Gastroesophageal sphincter (tissue), 4 donors: ENCODE measurements around the gene UNC13C. TPM values are rescaled to one million over a fixed set of nuclear protein-coding genes. Genes with fewer than 3 reads are reported as not detected.

Experiments used
- ATAC-seq: fragments of 150-250 bp; one replicate; pipeline ENCODE4 v1.9.1; 2016; ENCODE audit warnings: mild to moderate bottlenecking, moderate library complexity
- H3K27ac ChIP-seq, 4 donors: fragments of 200-600 bp; sonication (generic) in 3 of 4; 1 replicate in 3 of 4; 2 replicates in 1 of 4; pipeline ENCODE4 v1.5.1; 2016 to 2019
- H3K27me3 ChIP-seq: fragments of 200-600 bp; sonication (generic); one replicate; pipeline ENCODE4 v1.5.1; 2019
- H3K36me3 ChIP-seq, 2 donors: fragments of 200-600 bp; sonication (generic); one replicate each; pipeline ENCODE4 v1.5.1; 2019; ENCODE audit warnings: control low read depth in 1 of 2
- H3K4me1 ChIP-seq, 3 donors: fragments of 200-600 bp; sonication (generic); 1 replicate in 2 of 3; 2 replicates in 1 of 3; pipeline ENCODE4 v1.5.1; 2016 to 2019; ENCODE audit warnings: control low read depth in 2 of 3
- H3K4me3 ChIP-seq, 2 donors: fragments of 200-600 bp; sonication (generic); one replicate each; pipeline ENCODE4 v1.5.1; 2019; ENCODE audit warnings: mild to moderate bottlenecking in 1 of 2, moderate library complexity in 1 of 2
- H3K9me3 ChIP-seq, 3 donors: fragments of 200-600 bp; sonication (generic); one replicate each; pipeline ENCODE4 v1.5.1; 2017 to 2019; ENCODE audit warnings: control low read depth in 2 of 3
- EP300 ChIP-seq: sonication (generic); formaldehyde crosslinking; IDR thresholded peaks from one replicate; pipeline ENCODE4 v1.6.1; 2017; ENCODE audit warnings: antibody characterized with exemption, mild to moderate bottlenecking
- POLR2A ChIP-seq, 2 donors: fragments of 450-650 bp; IDR thresholded peaks; one replicate each; pipeline ENCODE4 v1.6.1; 2017; ENCODE audit warnings: antibody characterized with exemption in 2 of 2, mild to moderate bottlenecking in 2 of 2, moderate library complexity in 1 of 2
- POLR2AphosphoS5 ChIP-seq: sonication (generic); formaldehyde crosslinking; IDR thresholded peaks from one replicate; pipeline ENCODE4 v1.6.1; 2017; ENCODE audit warnings: antibody characterized with exemption
- WGBS, 2 donors: methylation state at CpG; one replicate each; pipeline ENCODE4 v1.1.5; 2018; ENCODE audit warnings: low coverage in 1 of 2; 5-methylcytosine and 5-hydroxymethylcytosine counted together
- total RNA-seq, 4 donors: library from RNA; depleted of rRNA; stranded (reverse); fragments of >200 nt; gene quantifications; one replicate each; pipeline ENCODE4 v1.1.0, GENCODE V29; 2016
- TF ChIP-seq, protein P1 (sequence below), 4 experiments: fragments of 200-600 bp in 2 of 4; fragments of 450-650 bp in 2 of 4; sonication (generic) in 1 of 4; IDR thresholded peaks; one replicate each; pipeline ENCODE4 v1.5.1; 2017 to 2019; ENCODE audit warnings: antibody characterized with exemption in 4 of 4, mild to moderate bottlenecking in 2 of 4, moderate library complexity in 2 of 4

UNC13C gene
- total RNA-seq, 4 donors from 2014 or later = 0.89 to 13.9 (median 2.1) TPM

DNA sequence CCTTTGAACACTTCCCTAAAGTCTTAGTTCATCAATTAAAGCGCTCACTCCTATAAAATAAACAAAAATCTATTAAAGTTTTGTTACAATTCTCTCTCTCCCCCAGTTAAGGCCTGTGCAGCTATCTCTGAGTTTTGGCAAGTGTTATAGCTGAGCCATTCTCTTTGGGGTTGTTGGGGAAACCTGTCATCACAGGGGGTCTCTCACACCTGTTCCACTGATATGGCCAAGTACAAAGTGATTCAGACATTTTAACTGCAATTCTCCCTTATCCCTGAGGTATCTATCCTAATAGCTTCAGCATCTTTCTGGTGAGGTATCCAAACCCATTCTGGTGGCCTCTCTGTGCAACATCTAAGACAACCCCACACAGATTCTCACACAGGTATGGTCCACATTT is 116.4 kb downstream of the UNC13C start:
- Histone ChIP-seq H3K4me1 (no peaks in the 10 kb centered on the region), H3K27me3 (no peaks in the 10 kb centered on the region), H3K27ac (no peak overlapping the region), H3K9me3 (peaks cover 0 to 7% (median 0%) of the 10 kb centered on the region in 3 donors), H3K36me3 (no peaks in the 10 kb centered on the region), H3K4me3 (no peak overlapping the region)
- ATAC-seq = no peak
- no peak for TF ChIP-seq POLR2AphosphoS5
- TF ChIP-seq, protein P1, sequence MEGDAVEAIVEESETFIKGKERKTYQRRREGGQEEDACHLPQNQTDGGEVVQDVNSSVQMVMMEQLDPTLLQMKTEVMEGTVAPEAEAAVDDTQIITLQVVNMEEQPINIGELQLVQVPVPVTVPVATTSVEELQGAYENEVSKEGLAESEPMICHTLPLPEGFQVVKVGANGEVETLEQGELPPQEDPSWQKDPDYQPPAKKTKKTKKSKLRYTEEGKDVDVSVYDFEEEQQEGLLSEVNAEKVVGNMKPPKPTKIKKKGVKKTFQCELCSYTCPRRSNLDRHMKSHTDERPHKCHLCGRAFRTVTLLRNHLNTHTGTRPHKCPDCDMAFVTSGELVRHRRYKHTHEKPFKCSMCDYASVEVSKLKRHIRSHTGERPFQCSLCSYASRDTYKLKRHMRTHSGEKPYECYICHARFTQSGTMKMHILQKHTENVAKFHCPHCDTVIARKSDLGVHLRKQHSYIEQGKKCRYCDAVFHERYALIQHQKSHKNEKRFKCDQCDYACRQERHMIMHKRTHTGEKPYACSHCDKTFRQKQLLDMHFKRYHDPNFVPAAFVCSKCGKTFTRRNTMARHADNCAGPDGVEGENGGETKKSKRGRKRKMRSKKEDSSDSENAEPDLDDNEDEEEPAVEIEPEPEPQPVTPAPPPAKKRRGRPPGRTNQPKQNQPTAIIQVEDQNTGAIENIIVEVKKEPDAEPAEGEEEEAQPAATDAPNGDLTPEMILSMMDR (IDR thresholded peaks at IDR 0.05) = no peak
- TF ChIP-seq POLR2A (IDR thresholded peaks at IDR 0.05) = no peak
- no peak for TF ChIP-seq EP300
- 71 to 78% methylated on average over 1 of the region's 1 CpG for WGBS, 2 donors

DNA sequence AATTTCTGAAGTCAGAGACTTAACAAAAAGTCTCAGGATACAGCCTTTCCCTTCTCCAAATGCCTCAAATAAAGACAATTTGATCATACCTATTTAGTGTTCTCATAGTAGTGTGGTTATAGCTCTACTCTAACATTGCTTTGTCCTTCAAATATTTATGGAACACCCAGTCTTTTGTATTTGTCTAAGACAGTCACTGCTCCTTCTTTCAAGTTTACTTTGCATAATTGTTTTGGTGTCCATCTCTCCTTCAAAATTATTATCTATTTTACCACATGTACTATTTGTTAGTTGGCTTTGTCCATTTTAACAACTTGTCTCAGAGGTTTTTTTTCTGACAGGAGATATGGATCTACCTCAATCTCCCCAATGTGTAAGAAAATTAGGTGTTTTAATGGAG is 118.8 kb downstream of the UNC13C start:
- Histone ChIP-seq H3K36me3 (no peaks in the 10 kb centered on the region), H3K27me3 (no peaks in the 10 kb centered on the region), H3K9me3 (peaks cover 0 to 7% (median 0%) of the 10 kb centered on the region in 3 donors), H3K27ac (no peak overlapping the region), H3K4me3 (no peak overlapping the region), H3K4me1 (no peaks in the 10 kb centered on the region)
- ATAC-seq = no peak
- TF ChIP-seq, protein P1 (IDR thresholded peaks at IDR 0.05) = no peak
- TF ChIP-seq POLR2A (IDR thresholded peaks at IDR 0.05) = no peak
- TF ChIP-seq POLR2AphosphoS5 = no peak
- TF ChIP-seq EP300 = no peak

DNA sequence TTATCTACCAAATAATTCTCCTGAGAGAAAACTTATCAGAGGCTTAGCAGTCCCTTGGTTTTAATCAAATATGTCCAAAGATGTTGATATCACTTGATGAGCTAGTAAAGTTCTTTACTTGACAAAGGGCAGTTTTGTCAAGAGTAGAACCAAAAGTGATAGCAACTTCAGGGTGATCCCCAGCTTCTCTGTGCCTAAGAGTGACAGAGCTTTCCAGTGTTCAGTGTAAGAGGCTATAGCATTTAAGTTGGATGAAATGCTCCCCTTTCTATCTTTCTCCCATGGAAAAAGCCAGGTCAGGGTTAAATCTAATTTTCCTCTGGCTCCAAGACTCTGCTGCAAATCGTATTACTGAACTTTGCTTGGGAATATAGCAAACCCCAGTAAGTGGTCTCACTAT is 120.8 kb downstream of the UNC13C start:
- WGBS, 2 donors = 13 to 24% methylated on average over 1 of the region's 1 CpG
- no peaks in the 10 kb centered on the region for H3K36me3 ChIP-seq
- H3K4me1 ChIP-seq = no peaks in the 10 kb centered on the region
- ATAC-seq = no peak
- H3K27ac ChIP-seq = no peak overlapping the region
- H3K27me3 ChIP-seq = no peaks in the 10 kb centered on the region
- no peak overlapping the region for H3K4me3 ChIP-seq
- TF ChIP-seq POLR2AphosphoS5 (no peak), POLR2A (IDR thresholded peaks at IDR 0.05) (no peak), EP300 (no peak)
- TF ChIP-seq, protein P1 (IDR thresholded peaks at IDR 0.05) = no peak
- peaks cover 0 to 7% (median 0%) of the 10 kb centered on the region in 3 donors for H3K9me3 ChIP-seq

DNA sequence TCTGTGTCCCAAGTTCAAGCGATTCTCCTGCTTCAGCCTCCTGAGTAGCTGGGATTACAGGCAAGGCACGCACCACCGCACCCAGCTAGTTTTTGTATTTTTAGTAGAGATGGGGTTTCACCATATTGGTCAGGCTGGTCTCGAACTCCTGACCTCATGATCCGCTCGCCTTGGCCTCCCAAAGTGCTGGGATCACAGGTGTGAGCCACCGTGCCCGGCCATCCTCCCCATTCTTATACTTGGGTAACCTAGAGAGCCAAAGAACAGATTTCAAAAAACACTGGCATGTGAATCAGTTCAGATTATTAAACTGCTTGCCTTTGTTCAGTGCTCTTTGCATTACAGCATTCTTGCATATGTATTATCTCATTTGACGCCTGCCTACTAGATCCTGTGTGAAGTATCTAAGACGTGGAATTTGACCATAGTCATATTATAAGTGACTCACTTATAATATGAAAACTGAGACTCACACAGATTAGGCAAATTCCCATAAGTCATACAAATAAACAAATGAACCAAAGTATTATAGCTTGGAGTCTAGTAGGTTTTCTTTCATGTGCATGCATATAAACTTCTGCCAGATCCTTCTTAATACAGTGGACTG is 123.5 kb downstream of the UNC13C start:
- Histone ChIP-seq H3K9me3 (no peaks in the 10 kb centered on the region), H3K27me3 (no peaks in the 10 kb centered on the region), H3K36me3 (no peaks in the 10 kb centered on the region), H3K27ac (no peak overlapping the region), H3K4me1 (no peaks in the 10 kb centered on the region), H3K4me3 (no peak overlapping the region)
- TF ChIP-seq POLR2AphosphoS5 (no peak), POLR2A (IDR thresholded peaks at IDR 0.05) (no peak), EP300 (no peak)
- TF ChIP-seq, protein P1 (IDR thresholded peaks at IDR 0.05) = no peak
- no peak for ATAC-seq
- WGBS, 2 donors = 49 to 78% methylated on average over 5 to 7 of the region's 10 CpGs

DNA sequence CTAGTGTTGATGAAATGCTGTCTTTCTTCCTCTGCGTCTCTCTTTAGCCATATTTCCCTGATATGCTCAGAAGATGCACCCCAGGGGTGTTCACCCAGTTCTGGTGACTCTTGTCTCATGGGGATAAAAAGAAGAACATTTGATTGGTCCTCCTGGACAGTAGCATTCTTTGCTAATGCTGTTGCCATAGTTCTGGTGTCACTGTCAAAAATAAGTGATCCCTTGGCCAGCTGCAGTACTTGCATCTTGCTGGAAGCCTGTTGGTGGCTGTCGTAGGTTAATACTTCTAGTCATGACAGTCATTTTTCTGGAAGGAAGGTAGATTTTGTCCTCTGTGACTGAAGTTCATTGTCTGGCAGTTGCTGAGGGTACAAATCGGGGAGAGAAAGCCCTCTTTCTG is 124.5 kb downstream of the UNC13C start:
- ATAC-seq = no peak
- Histone ChIP-seq H3K27ac (no peak overlapping the region), H3K4me3 (no peak overlapping the region), H3K9me3 (no peaks in the 10 kb centered on the region), H3K36me3 (no peaks in the 10 kb centered on the region), H3K27me3 (no peaks in the 10 kb centered on the region), H3K4me1 (no peaks in the 10 kb centered on the region)
- TF ChIP-seq EP300 = no peak
- TF ChIP-seq, protein P1 (IDR thresholded peaks at IDR 0.05) = no peak
- no peak for TF ChIP-seq POLR2A (IDR thresholded peaks at IDR 0.05)
- TF ChIP-seq POLR2AphosphoS5 = no peak
- WGBS, 2 donors = 49 to 70% methylated on average over 3 of the region's 3 CpGs
